CD4-positive, alpha-beta T cell treated with Interleukin-15 for 4 hours (primary cell): Measurements from ENCODE around the gene AFAP1L1.
A peak's percentile ranks its signal among the peaks of the same experiment; 100 is the strongest.
"Not testable (repeated sequence)": the region's sequence is repeated elsewhere in the genome, so short reads cannot be mapped to it uniquely, and the experiment has no call there.

Experiments
- DNase-seq: peaks from one replicate; pipeline ENCODE4 v3.0.0-alpha.2; 2020; ENCODE audit warnings: low spot score

Gene AFAP1L1

GRCh38 chr5:149261246-149261645 lies 10.4 kb upstream of the AFAP1L1 start:
- DNase-seq = no peak

GRCh38 chr5:149262315-149262714 lies 9.3 kb upstream of the AFAP1L1 start:
- no peak for DNase-seq

GRCh38 chr5:149264439-149265067 lies 7.1 kb upstream of the AFAP1L1 start:
- DNase-seq = peak; percentile 11

GRCh38 chr5:149265068-149265465 lies 6.6 kb upstream of the AFAP1L1 start:
- DNase-seq = no peak

- no peak for DNase-seq
These were observed 6.1 kb upstream of the AFAP1L1 start for GRCh38 chr5:149265597-149265996.

- DNase-seq = no peak
These were observed 4.3 kb upstream of the AFAP1L1 start for GRCh38 chr5:149267241-149267973.

GRCh38 chr5:149268928-149269557 lies 2.6 kb upstream of the AFAP1L1 start:
- peak; percentile 42 for DNase-seq

- no peak for DNase-seq
These were observed 404 bp upstream of the AFAP1L1 start for GRCh38 chr5:149271195-149271715.

GRCh38 chr5:149272781-149273180 lies 1.1 kb downstream of the AFAP1L1 start:
- DNase-seq = not testable (repeated sequence)

GRCh38 chr5:149273237-149273636 lies 1.6 kb downstream of the AFAP1L1 start:
- DNase-seq = no peak

- DNase-seq = no peak
These were observed 2.3 kb downstream of the AFAP1L1 start for GRCh38 chr5:149273950-149274349.

GRCh38 chr5:149274939-149275338 lies 3.3 kb downstream of the AFAP1L1 start:
- no peak for DNase-seq

GRCh38 chr5:149277801-149278200 lies 6.1 kb downstream of the AFAP1L1 start:
- no peak for DNase-seq

- DNase-seq = no peak
These were observed 7.0 kb downstream of the AFAP1L1 start for GRCh38 chr5:149278451-149279210.

- DNase-seq = no peak
These were observed 8.0 kb downstream of the AFAP1L1 start for GRCh38 chr5:149279661-149280060.

- DNase-seq = no peak
These were observed 8.5 kb downstream of the AFAP1L1 start for GRCh38 chr5:149280124-149280523.

- DNase-seq = no peak
These were observed 9.1 kb downstream of the AFAP1L1 start for GRCh38 chr5:149280802-149281201.

GRCh38 chr5:149282027-149282965 lies 10.6 kb downstream of the AFAP1L1 start:
- no peak for DNase-seq

- DNase-seq = no peak
These were observed 11.3 kb downstream of the AFAP1L1 start for GRCh38 chr5:149282966-149283332.

- no peak for DNase-seq
These were observed 12.2 kb downstream of the AFAP1L1 start for GRCh38 chr5:149283626-149284480.
